PC-9 (cell line): Measurements from ENCODE around the gene SLC6A6. TPM values are rescaled to one million over a fixed set of nuclear protein-coding genes. Genes with fewer than 3 reads are reported as not detected.

Experiments used
- BruUV-seq: library from RNA; stranded (reverse); fragments of 400-500 nt; replicated peaks from 2 replicates; lab custom pipeline; 2021; lab: Mats Ljungman, UMichigan
- CTCF ChIA-PET: fragments of 300-600 bp; sonication (Branson Sonifier 250); formaldehyde crosslinking; loops from one replicate; lab custom pipeline; 2022; ENCODE audit warnings: antibody characterized with exemption; lab: Charles Lee
- POLR2A ChIA-PET: fragments of 300-600 bp; sonication (Branson Sonifier 250); formaldehyde crosslinking; loops from one replicate; lab custom pipeline; 2022; ENCODE audit warnings: antibody characterized with exemption; ENCODE audit not compliant: unreplicated experiment; lab: Charles Lee
- DNase-seq, 2 experiments: peaks; one replicate each; pipeline versions ENCODE4 v3.0.0 to v3.0.0-alpha.2; 2015 to 2022; ENCODE audit warnings: mixed read lengths in 1 of 2
- H2AFZ ChIP-seq: fragments of 200-600 bp; sonication (generic); 2 replicates; pipeline ENCODE4 v1.8.1; 2017; ENCODE audit warnings: antibody characterized with exemption
- H3F3A ChIP-seq: fragments of 200-600 bp; sonication (generic); 2 replicates; pipeline ENCODE4 v1.8.1; 2017; ENCODE audit warnings: antibody characterized with exemption, mild to moderate bottlenecking, low read depth; ENCODE audit not compliant: insufficient read depth
- H3K27ac ChIP-seq: fragments of 200-600 bp; sonication (generic); 2 replicates; pipeline ENCODE4 v1.6.1; 2016; ENCODE audit warnings: mixed run types
- H3K27me3 ChIP-seq: fragments of 200-600 bp; sonication (generic); 2 replicates; pipeline ENCODE4 v1.6.1; 2016; ENCODE audit warnings: low read depth, mixed run types; ENCODE audit not compliant: insufficient read depth
- H3K36me3 ChIP-seq: fragments of 200-600 bp; sonication (generic); 2 replicates; pipeline ENCODE4 v1.6.1; 2016; ENCODE audit warnings: low read depth, mixed run types
- H3K4me1 ChIP-seq: fragments of 200-600 bp; sonication (generic); replicated peaks from 2 replicates; pipeline ENCODE4 v1.6.1; 2016; ENCODE audit warnings: mixed run types; ENCODE audit not compliant: insufficient read depth
- H3K4me2 ChIP-seq: fragments of 200-600 bp; sonication (generic); 2 replicates; pipeline ENCODE4 v1.6.1; 2017; ENCODE audit warnings: mixed run types
- H3K4me3 ChIP-seq: fragments of 200-600 bp; sonication (generic); 2 replicates; pipeline ENCODE4 v1.6.1; 2016; ENCODE audit warnings: mixed run types
- H3K79me2 ChIP-seq: fragments of 200-600 bp; sonication (generic); 2 replicates; pipeline ENCODE4 v1.6.1; 2017; ENCODE audit warnings: low read depth, mixed run types
- H3K9me2 ChIP-seq: fragments of 200-600 bp; sonication (generic); 2 replicates; pipeline ENCODE4 v1.8.1; 2017; ENCODE audit warnings: mild to moderate bottlenecking; ENCODE audit not compliant: insufficient read depth
- H3K9me3 ChIP-seq: fragments of 200-600 bp; sonication (generic); 2 replicates; pipeline ENCODE4 v1.8.1; 2016; ENCODE audit warnings: low read depth; ENCODE audit not compliant: insufficient read depth
- H4K20me1 ChIP-seq: fragments of 200-600 bp; sonication (generic); 2 replicates; pipeline ENCODE4 v1.8.1; 2017; ENCODE audit not compliant: insufficient read depth
- CTCF ChIP-seq: fragments of 200-600 bp; sonication (generic); conservative IDR thresholded peaks from 2 replicates; pipeline ENCODE4 v1.6.1; 2017; ENCODE audit warnings: mixed run types, antibody characterized with exemption, mild to moderate bottlenecking, moderate library complexity
- EZH2 ChIP-seq: fragments of 200-600 bp; sonication (generic); IDR thresholded peaks from 2 replicates; pipeline ENCODE4 v1.8.0; 2017; ENCODE audit warnings: antibody characterized with exemption, low read depth
- intact Hi-C: fragments of 100-400 bp; cut with micrococcal nuclease; formaldehyde crosslinking; loops from one replicate; pipeline ENCODE4 v1.10.0; 2022; ENCODE audit not compliant: unreplicated experiment
- total RNA-seq: library from RNA; stranded (reverse); gene quantifications from 2 replicates; pipeline ENCODE4 v1.2.3, GENCODE V29; 2021

SLC6A6 gene
- total RNA-seq, 1 experiment from 2014 or later = 122 TPM

DNA sequence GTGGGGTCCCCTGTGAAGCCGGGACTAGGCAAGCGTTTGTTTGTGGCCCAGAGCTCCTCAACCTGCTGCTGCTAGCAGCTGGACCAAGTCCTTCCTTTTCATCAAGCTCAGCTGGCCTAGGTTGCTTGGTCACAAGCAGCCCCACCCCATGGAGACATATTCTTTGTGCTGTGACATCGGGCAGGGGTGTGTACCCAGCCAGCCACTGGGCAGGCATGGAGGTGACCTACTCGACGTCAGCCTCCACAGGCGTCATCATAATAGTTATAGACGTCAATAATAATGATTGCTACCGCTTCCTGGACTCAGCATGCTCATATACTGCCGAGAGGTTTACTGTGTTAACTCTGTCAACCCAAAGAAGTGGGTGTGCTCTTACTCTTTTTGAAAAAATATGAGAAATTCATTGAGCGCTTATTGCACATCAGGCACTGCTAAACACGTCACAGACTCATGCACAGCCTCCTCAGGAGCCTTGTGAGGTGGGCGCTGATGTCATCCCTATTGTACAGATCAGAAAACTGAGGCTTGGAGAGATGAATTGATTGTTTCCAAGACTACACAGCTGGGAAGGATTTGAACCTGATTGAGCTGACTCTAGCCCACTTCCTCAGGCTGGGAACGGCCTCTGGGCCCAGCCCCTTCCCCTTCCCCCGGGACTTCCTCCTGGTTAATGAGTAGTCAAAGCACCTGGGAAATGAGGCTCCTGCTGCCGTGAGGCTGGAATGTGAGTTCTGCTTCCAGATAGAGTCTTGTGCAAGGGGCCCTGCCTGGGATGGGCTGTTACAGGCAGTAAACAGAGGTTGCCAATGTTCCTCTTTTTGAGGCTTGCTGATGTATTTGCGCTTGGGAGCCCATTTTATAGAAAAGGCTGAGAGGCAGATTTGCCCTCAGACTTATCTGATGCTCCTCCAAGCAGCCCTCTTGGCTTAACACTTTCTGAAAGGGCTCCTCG is 16.2 kb downstream of the SLC6A6 start:
- TF ChIP-seq CTCF = no peak
- TF ChIP-seq EZH2 = no peak
- no peak overlapping the region for H2AFZ ChIP-seq
- ChIA-PET POLR2A (no interaction called here), CTCF (interaction anchor here (0.6 to 0.7 kb wide), 4 partner anchors 15 to 832 kb away, joined by 3 to 6 read pairs (median 4); partner anchors contain the start of gene SLC6A6)
- peaks cover 80% of the 10 kb centered on the region for H3K4me1 ChIP-seq
- BruUV-seq = no TSS peak
- H3K9me3 ChIP-seq = no peaks in the 10 kb centered on the region
- no peaks in the 10 kb centered on the region for H4K20me1 ChIP-seq
- H3K27me3 ChIP-seq = no peaks in the 10 kb centered on the region
- peaks cover 29% of the 10 kb centered on the region for H3K36me3 ChIP-seq
- DNase-seq = no peak
- H3K4me3 ChIP-seq = no peak overlapping the region
- peak overlapping the region; percentile 4; the same call in 1 of the 2 replicates for H3K27ac ChIP-seq
- peaks cover 90% of the 10 kb centered on the region for H3K79me2 ChIP-seq
- intact Hi-C loops = no loop called here
- H3F3A ChIP-seq = peaks cover 44% of the 10 kb centered on the region
- no peak overlapping the region for H3K4me2 ChIP-seq
- no peaks in the 10 kb centered on the region for H3K9me2 ChIP-seq

GRCh38 chr3:14422016-14422963 is 19.9 kb downstream of the SLC6A6 start:
- ChIA-PET POLR2A (no interaction called here), CTCF (no interaction called here)
- H3K4me2 ChIP-seq = peak overlapping the region; percentile 76
- no TSS peak for BruUV-seq
- no peak for TF ChIP-seq CTCF
- no peak for TF ChIP-seq EZH2
- no peaks in the 10 kb centered on the region for H3K27me3 ChIP-seq
- H3K36me3 ChIP-seq = peaks cover 27% of the 10 kb centered on the region
- no peak overlapping the region for H2AFZ ChIP-seq
- DNase-seq = no peak
- peaks cover 83% of the 10 kb centered on the region for H3K4me1 ChIP-seq
- no peak overlapping the region for H3K4me3 ChIP-seq
- peaks cover 73% of the 10 kb centered on the region for H3F3A ChIP-seq
- no peaks in the 10 kb centered on the region for H4K20me1 ChIP-seq
- intact Hi-C loops = no loop called here
- H3K27ac ChIP-seq = peak overlapping the region; percentile 91
- no peaks in the 10 kb centered on the region for H3K9me2 ChIP-seq
- H3K79me2 ChIP-seq = peaks cover 86% of the 10 kb centered on the region
- H3K9me3 ChIP-seq = no peaks in the 10 kb centered on the region

DNA sequence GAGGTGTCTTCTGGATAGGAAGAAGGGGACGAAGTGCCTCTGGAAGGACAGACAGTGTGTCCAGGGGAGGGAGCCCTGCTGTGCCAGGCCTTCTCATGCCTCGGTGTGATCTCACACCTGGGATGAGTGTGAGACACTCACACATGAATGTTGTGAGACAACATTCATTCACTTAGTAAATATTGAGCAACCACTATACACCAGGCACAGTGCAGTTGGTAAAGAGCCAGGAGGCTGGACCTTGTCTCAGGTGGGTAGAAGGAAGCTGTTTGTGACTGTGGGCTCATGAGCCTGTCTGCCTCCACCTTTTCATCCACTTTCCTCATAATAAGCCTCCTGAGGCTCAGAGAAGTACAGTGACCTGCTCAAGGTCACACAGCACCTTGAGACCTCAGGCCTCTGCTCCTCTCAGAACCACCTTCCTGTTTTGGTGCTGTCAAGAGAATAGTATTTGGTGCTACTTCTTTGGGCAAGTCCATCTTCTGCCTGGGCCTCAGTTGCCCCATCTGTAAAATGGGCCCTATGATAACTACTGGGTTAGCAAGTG is 20.9 kb downstream of the SLC6A6 start:
- Histone ChIP-seq H3K4me1 (peaks cover 90% of the 10 kb centered on the region), H3K27me3 (no peaks in the 10 kb centered on the region), H4K20me1 (no peaks in the 10 kb centered on the region), H3K36me3 (peaks cover 20% of the 10 kb centered on the region), H3K4me3 (0 out of 2 replicates have a peak overlapping the region, but pooled peaks have one; percentile 20), H3K27ac (peak overlapping the region; percentile 91), H2AFZ (no peak overlapping the region), H3K4me2 (peak overlapping the region; percentile 76), H3F3A (peaks cover 80% of the 10 kb centered on the region), H3K9me3 (no peaks in the 10 kb centered on the region), H3K9me2 (no peaks in the 10 kb centered on the region), H3K79me2 (peaks cover 87% of the 10 kb centered on the region)
- no TSS peak for BruUV-seq
- peak; percentile 57 to 97 for DNase-seq
- POLR2A ChIA-PET = no interaction called here
- CTCF ChIA-PET = interaction anchor here (0.6 kb wide), 1 partner anchor 220 kb away, joined by 3 read pairs; no protein-coding TSS in a partner anchor
- TF ChIP-seq CTCF (0 out of 2 replicates have a peak, but pooled peaks have one; percentile 21), EZH2 (no peak)
- intact Hi-C loops = no loop called here
